Memory B cell (primary cell): ENCODE measurements around the gene MAML1.
A peak's percentile ranks its signal among the peaks of the same experiment; 100 is the strongest.

Source experiments
- ATAC-seq: fragments of 150-1000 bp; cut with Tn5 transposase; 2 replicates; pipeline ENCODE4 v1.10.0; 2021; ENCODE audit warnings: low read depth, mild to moderate bottlenecking, moderate library complexity
- DNase-seq, 2 donors: peaks; one replicate each; pipeline ENCODE4 v3.0.0; 2022; ENCODE audit warnings: low spot score in 2 of 2
- H3K27ac Mint-ChIP-seq: one replicate; pipeline ENCODE4 v1.8.0; 2022; ENCODE audit warnings: mild to moderate bottlenecking, moderate library complexity, mixed read lengths
- H3K27me3 Mint-ChIP-seq: one replicate; pipeline ENCODE4 v1.8.0; 2022; ENCODE audit warnings: mixed read lengths
- H3K36me3 Mint-ChIP-seq: one replicate; pipeline ENCODE4 v1.8.0; 2022; ENCODE audit warnings: mild to moderate bottlenecking, mixed read lengths
- H3K4me1 Mint-ChIP-seq: one replicate; pipeline ENCODE4 v1.8.0; 2022; ENCODE audit warnings: mixed read lengths
- H3K4me3 Mint-ChIP-seq: one replicate; pipeline ENCODE4 v1.8.0; 2022; ENCODE audit warnings: mild to moderate bottlenecking, moderate library complexity, mixed read lengths
- H3K9me3 Mint-ChIP-seq: one replicate; pipeline ENCODE4 v1.8.0; 2022; ENCODE audit warnings: mixed read lengths

The MAML1 gene

GRCh38 chr5:179796877-179797608 lies 64.4 kb downstream of the MAML1 start:
- peak overlapping the region; percentile 75 for H3K4me3 Mint-ChIP-seq
- no peaks in the 10 kb centered on the region for H3K9me3 Mint-ChIP-seq
- no peak for ATAC-seq
- peaks cover 6% of the 10 kb centered on the region for H3K36me3 Mint-ChIP-seq
- peak overlapping the region; percentile 32 for H3K27ac Mint-ChIP-seq
- no peaks in the 10 kb centered on the region for H3K27me3 Mint-ChIP-seq
- H3K4me1 Mint-ChIP-seq: peaks cover 31% of the 10 kb centered on the region
- no peak for DNase-seq

- Mint-ChIP-seq H3K4me3 (no peak overlapping the region), H3K4me1 (peaks cover 29% of the 10 kb centered on the region), H3K9me3 (no peaks in the 10 kb centered on the region), H3K36me3 (peaks cover 6% of the 10 kb centered on the region), H3K27ac (no peak overlapping the region), H3K27me3 (no peaks in the 10 kb centered on the region)
- DNase-seq (no peak), ATAC-seq (no peak)
Measured at GRCh38 chr5:179797741-179798140, 65.1 kb downstream of the MAML1 start.

GRCh38 chr5:179798144-179798770 lies 65.6 kb downstream of the MAML1 start:
- H3K36me3 Mint-ChIP-seq: peaks cover 6% of the 10 kb centered on the region
- peaks cover 27% of the 10 kb centered on the region for H3K4me1 Mint-ChIP-seq
- no peak overlapping the region for H3K27ac Mint-ChIP-seq
- no peak for ATAC-seq
- no peak overlapping the region for H3K4me3 Mint-ChIP-seq
- H3K9me3 Mint-ChIP-seq: no peaks in the 10 kb centered on the region
- H3K27me3 Mint-ChIP-seq: no peaks in the 10 kb centered on the region
- DNase-seq: no peak

GRCh38 chr5:179798771-179799643 lies 66.4 kb downstream of the MAML1 start:
- no peak for ATAC-seq
- peaks cover 26% of the 10 kb centered on the region for H3K4me1 Mint-ChIP-seq
- H3K27ac Mint-ChIP-seq: no peak overlapping the region
- H3K36me3 Mint-ChIP-seq: peaks cover 6% of the 10 kb centered on the region
- H3K4me3 Mint-ChIP-seq: no peak overlapping the region
- no peaks in the 10 kb centered on the region for H3K27me3 Mint-ChIP-seq
- H3K9me3 Mint-ChIP-seq: no peaks in the 10 kb centered on the region
- DNase-seq: no peak

- no peaks in the 10 kb centered on the region for H3K27me3 Mint-ChIP-seq
- no peak overlapping the region for H3K27ac Mint-ChIP-seq
- ATAC-seq (no peak), DNase-seq (no peak)
- H3K36me3 Mint-ChIP-seq: peaks cover 6% of the 10 kb centered on the region
- H3K4me3 Mint-ChIP-seq: no peak overlapping the region
- H3K4me1 Mint-ChIP-seq: peaks cover 26% of the 10 kb centered on the region
- H3K9me3 Mint-ChIP-seq: no peaks in the 10 kb centered on the region
Measured at GRCh38 chr5:179799644-179799973, 67.0 kb downstream of the MAML1 start.

- peaks cover 28% of the 10 kb centered on the region for H3K4me1 Mint-ChIP-seq
- no peak overlapping the region for H3K27ac Mint-ChIP-seq
- no peaks in the 10 kb centered on the region for H3K27me3 Mint-ChIP-seq
- H3K36me3 Mint-ChIP-seq: peaks cover 6% of the 10 kb centered on the region
- ATAC-seq (no peak), DNase-seq (no peak)
- no peaks in the 10 kb centered on the region for H3K9me3 Mint-ChIP-seq
- no peak overlapping the region for H3K4me3 Mint-ChIP-seq
Measured at GRCh38 chr5:179800071-179800695, 67.6 kb downstream of the MAML1 start.

GRCh38 chr5:179800696-179801201 lies 68.1 kb downstream of the MAML1 start:
- H3K9me3 Mint-ChIP-seq: no peaks in the 10 kb centered on the region

GRCh38 chr5:179801304-179802206 lies 68.9 kb downstream of the MAML1 start:
- no peaks in the 10 kb centered on the region for H3K9me3 Mint-ChIP-seq
- H3K27me3 Mint-ChIP-seq: no peaks in the 10 kb centered on the region
- DNase-seq: peak; percentile 84 to 87
- peaks cover 31% of the 10 kb centered on the region for H3K4me1 Mint-ChIP-seq
- peak; percentile 57 for ATAC-seq
- no peak overlapping the region for H3K4me3 Mint-ChIP-seq
- H3K36me3 Mint-ChIP-seq: peaks cover 6% of the 10 kb centered on the region
- peak overlapping the region; percentile 15 for H3K27ac Mint-ChIP-seq

More at GRCh38 chr5:179800696-179801201, 68.1 kb downstream of the MAML1 start:
- no peak for ATAC-seq
- DNase-seq: no peak
- Mint-ChIP-seq H3K4me1 (peaks cover 31% of the 10 kb centered on the region), H3K27me3 (no peaks in the 10 kb centered on the region), H3K36me3 (peaks cover 6% of the 10 kb centered on the region), H3K27ac (no peak overlapping the region), H3K4me3 (no peak overlapping the region)

GRCh38 chr5:179802207-179802883 lies 69.7 kb downstream of the MAML1 start:
- Mint-ChIP-seq H3K4me1 (peaks cover 26% of the 10 kb centered on the region), H3K36me3 (peaks cover 6% of the 10 kb centered on the region), H3K27me3 (no peaks in the 10 kb centered on the region), H3K27ac (no peak overlapping the region), H3K9me3 (no peaks in the 10 kb centered on the region), H3K4me3 (no peak overlapping the region)
- ATAC-seq (no peak), DNase-seq (no peak)

GRCh38 chr5:179802950-179803562 lies 70.4 kb downstream of the MAML1 start:
- no peaks in the 10 kb centered on the region for H3K9me3 Mint-ChIP-seq
- no peak overlapping the region for H3K4me3 Mint-ChIP-seq
- H3K4me1 Mint-ChIP-seq: peaks cover 26% of the 10 kb centered on the region
- ATAC-seq (no peak), DNase-seq (no peak)
- peaks cover 6% of the 10 kb centered on the region for H3K36me3 Mint-ChIP-seq
- no peaks in the 10 kb centered on the region for H3K27me3 Mint-ChIP-seq
- H3K27ac Mint-ChIP-seq: no peak overlapping the region

- Mint-ChIP-seq H3K36me3 (peaks cover 6% of the 10 kb centered on the region), H3K4me1 (peaks cover 26% of the 10 kb centered on the region), H3K9me3 (no peaks in the 10 kb centered on the region), H3K27me3 (no peaks in the 10 kb centered on the region), H3K27ac (peak overlapping the region; percentile 88), H3K4me3 (peak overlapping the region; percentile 12)
- DNase-seq (no peak), ATAC-seq (no peak)
Measured at GRCh38 chr5:179803651-179804554, 71.3 kb downstream of the MAML1 start.
